Activated T-cell treated with anti-CD3 and anti-CD28 coated beads for 4 hours (primary cell): ENCODE data around the gene CALML3.

Experiments used
- DNase-seq: peaks from one replicate; pipeline ENCODE4 v3.0.0-alpha.2; 2020

Gene CALML3

GRCh38 chr10:5492322-5492855 lies 32.4 kb upstream of the CALML3 start:
- DNase-seq, result no peak

GRCh38 chr10:5492929-5493576 lies 31.7 kb upstream of the CALML3 start:
- DNase-seq, result no peak

GRCh38 chr10:5493691-5494090 lies 31.1 kb upstream of the CALML3 start:
- no peak for DNase-seq

- no peak for DNase-seq
Observed at GRCh38 chr10:5494611-5495010, 30.1 kb upstream of the CALML3 start.

GRCh38 chr10:5496261-5497250 lies 28.2 kb upstream of the CALML3 start:
- no peak for DNase-seq

GRCh38 chr10:5497289-5497688 lies 27.5 kb upstream of the CALML3 start:
- DNase-seq, result no peak

- DNase-seq, result no peak
Observed at GRCh38 chr10:5497948-5498730, 26.6 kb upstream of the CALML3 start.

GRCh38 chr10:5498791-5499492 lies 25.8 kb upstream of the CALML3 start:
- DNase-seq, result no peak

GRCh38 chr10:5499493-5500140 lies 25.1 kb upstream of the CALML3 start, which contains the start of gene CALML5:
CALML5 (minus strand) TSS chr10:5499570; CDS start chr10:5499438, 132 bp downstream.
- no peak for DNase-seq

GRCh38 chr10:5500162-5500670 lies 24.5 kb upstream of the CALML3 start:
- DNase-seq, result no peak

- no peak for DNase-seq
Observed at GRCh38 chr10:5500910-5501309, 23.9 kb upstream of the CALML3 start.

GRCh38 chr10:5502061-5502521 lies 22.7 kb upstream of the CALML3 start:
- DNase-seq, result no peak

GRCh38 chr10:5502571-5503476 lies 21.9 kb upstream of the CALML3 start:
- no peak for DNase-seq

- DNase-seq, result no peak
Observed at GRCh38 chr10:5503477-5503835, 21.3 kb upstream of the CALML3 start.

- no peak for DNase-seq
Observed at GRCh38 chr10:5504146-5505072, 20.4 kb upstream of the CALML3 start.

GRCh38 chr10:5506246-5506645 lies 18.5 kb upstream of the CALML3 start:
- DNase-seq, result no peak

- no peak for DNase-seq
Observed at GRCh38 chr10:5506751-5507648, 17.8 kb upstream of the CALML3 start.

GRCh38 chr10:5507649-5508131 lies 17.1 kb upstream of the CALML3 start:
- no peak for DNase-seq
